ENCODE results near the gene CLTB. TPM values are rescaled to one million over a fixed set of nuclear protein-coding genes. Genes with fewer than 3 reads are reported as not detected.

CLTB gene
- total and polyA plus RNA-seq, 2 of the 8 experiments (the other 6 are each of a cell fraction or from before 2014, with no cell fraction given) = 25.9 to 34.9 TPM

- TF ChIP-seq, protein P1, sequence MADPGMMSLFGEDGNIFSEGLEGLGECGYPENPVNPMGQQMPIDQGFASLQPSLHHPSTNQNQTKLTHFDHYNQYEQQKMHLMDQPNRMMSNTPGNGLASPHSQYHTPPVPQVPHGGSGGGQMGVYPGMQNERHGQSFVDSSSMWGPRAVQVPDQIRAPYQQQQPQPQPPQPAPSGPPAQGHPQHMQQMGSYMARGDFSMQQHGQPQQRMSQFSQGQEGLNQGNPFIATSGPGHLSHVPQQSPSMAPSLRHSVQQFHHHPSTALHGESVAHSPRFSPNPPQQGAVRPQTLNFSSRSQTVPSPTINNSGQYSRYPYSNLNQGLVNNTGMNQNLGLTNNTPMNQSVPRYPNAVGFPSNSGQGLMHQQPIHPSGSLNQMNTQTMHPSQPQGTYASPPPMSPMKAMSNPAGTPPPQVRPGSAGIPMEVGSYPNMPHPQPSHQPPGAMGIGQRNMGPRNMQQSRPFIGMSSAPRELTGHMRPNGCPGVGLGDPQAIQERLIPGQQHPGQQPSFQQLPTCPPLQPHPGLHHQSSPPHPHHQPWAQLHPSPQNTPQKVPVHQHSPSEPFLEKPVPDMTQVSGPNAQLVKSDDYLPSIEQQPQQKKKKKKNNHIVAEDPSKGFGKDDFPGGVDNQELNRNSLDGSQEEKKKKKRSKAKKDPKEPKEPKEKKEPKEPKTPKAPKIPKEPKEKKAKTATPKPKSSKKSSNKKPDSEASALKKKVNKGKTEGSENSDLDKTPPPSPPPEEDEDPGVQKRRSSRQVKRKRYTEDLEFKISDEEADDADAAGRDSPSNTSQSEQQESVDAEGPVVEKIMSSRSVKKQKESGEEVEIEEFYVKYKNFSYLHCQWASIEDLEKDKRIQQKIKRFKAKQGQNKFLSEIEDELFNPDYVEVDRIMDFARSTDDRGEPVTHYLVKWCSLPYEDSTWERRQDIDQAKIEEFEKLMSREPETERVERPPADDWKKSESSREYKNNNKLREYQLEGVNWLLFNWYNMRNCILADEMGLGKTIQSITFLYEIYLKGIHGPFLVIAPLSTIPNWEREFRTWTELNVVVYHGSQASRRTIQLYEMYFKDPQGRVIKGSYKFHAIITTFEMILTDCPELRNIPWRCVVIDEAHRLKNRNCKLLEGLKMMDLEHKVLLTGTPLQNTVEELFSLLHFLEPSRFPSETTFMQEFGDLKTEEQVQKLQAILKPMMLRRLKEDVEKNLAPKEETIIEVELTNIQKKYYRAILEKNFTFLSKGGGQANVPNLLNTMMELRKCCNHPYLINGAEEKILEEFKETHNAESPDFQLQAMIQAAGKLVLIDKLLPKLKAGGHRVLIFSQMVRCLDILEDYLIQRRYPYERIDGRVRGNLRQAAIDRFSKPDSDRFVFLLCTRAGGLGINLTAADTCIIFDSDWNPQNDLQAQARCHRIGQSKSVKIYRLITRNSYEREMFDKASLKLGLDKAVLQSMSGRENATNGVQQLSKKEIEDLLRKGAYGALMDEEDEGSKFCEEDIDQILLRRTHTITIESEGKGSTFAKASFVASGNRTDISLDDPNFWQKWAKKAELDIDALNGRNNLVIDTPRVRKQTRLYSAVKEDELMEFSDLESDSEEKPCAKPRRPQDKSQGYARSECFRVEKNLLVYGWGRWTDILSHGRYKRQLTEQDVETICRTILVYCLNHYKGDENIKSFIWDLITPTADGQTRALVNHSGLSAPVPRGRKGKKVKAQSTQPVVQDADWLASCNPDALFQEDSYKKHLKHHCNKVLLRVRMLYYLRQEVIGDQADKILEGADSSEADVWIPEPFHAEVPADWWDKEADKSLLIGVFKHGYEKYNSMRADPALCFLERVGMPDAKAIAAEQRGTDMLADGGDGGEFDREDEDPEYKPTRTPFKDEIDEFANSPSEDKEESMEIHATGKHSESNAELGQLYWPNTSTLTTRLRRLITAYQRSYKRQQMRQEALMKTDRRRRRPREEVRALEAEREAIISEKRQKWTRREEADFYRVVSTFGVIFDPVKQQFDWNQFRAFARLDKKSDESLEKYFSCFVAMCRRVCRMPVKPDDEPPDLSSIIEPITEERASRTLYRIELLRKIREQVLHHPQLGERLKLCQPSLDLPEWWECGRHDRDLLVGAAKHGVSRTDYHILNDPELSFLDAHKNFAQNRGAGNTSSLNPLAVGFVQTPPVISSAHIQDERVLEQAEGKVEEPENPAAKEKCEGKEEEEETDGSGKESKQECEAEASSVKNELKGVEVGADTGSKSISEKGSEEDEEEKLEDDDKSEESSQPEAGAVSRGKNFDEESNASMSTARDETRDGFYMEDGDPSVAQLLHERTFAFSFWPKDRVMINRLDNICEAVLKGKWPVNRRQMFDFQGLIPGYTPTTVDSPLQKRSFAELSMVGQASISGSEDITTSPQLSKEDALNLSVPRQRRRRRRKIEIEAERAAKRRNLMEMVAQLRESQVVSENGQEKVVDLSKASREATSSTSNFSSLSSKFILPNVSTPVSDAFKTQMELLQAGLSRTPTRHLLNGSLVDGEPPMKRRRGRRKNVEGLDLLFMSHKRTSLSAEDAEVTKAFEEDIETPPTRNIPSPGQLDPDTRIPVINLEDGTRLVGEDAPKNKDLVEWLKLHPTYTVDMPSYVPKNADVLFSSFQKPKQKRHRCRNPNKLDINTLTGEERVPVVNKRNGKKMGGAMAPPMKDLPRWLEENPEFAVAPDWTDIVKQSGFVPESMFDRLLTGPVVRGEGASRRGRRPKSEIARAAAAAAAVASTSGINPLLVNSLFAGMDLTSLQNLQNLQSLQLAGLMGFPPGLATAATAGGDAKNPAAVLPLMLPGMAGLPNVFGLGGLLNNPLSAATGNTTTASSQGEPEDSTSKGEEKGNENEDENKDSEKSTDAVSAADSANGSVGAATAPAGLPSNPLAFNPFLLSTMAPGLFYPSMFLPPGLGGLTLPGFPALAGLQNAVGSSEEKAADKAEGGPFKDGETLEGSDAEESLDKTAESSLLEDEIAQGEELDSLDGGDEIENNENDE (IDR thresholded peaks at IDR 0.05; ENCODE audit: insufficient replicate concordance, low read length) = no peak
- TF ChIP-seq YY1 (IDR thresholded peaks at IDR 0.05; ENCODE audit: low read depth, low read length) (no peak), BRCA1 (IDR thresholded peaks at IDR 0.05; ENCODE audit: low read depth, low read length) (no peak), CTCF (IDR thresholded peaks at IDR 0.05; ENCODE audit: control extremely low read depth in 1 of 3, insufficient read depth in 1 of 3, low read depth in 1 of 3, low read length in 3 of 3) (no peak), MAFK (IDR thresholded peaks at IDR 0.05; ENCODE audit: low read depth, low read length) (no peak), SP1 (IDR thresholded peaks at IDR 0.05; ENCODE audit: low read depth, low read length) (no peak)
Measured at GRCh38 chr5:176463113-176463764, 46.9 kb upstream of the CLTB start (continued).

Data from H1 (cell line).